Activated T-cell treated with anti-CD3 and anti-CD28 coated beads, Interleukin-2, amount 50 U/mL, for 24 hours (primary cell): ENCODE results near the gene XXYLT1.

ENCODE experiments used
- DNase-seq: peaks from one replicate; pipeline ENCODE4 v3.0.0-alpha.2; 2020
- H3K27ac Mint-ChIP-seq: 2 replicates; pipeline ENCODE4 v1.8.0; 2020; ENCODE audit warnings: mild to moderate bottlenecking, mixed read lengths
- H3K27me3 Mint-ChIP-seq: 2 replicates; pipeline ENCODE4 v1.8.0; 2020; ENCODE audit warnings: mixed read lengths
- H3K36me3 Mint-ChIP-seq: 2 replicates; pipeline ENCODE4 v1.8.0; 2020; ENCODE audit warnings: low read depth, mixed read lengths
- H3K4me1 Mint-ChIP-seq: 2 replicates; pipeline ENCODE4 v1.8.0; 2020; ENCODE audit warnings: low read depth, mixed read lengths
- H3K4me3 Mint-ChIP-seq: 2 replicates; pipeline ENCODE4 v1.8.0; 2020; ENCODE audit warnings: mild to moderate bottlenecking, moderate library complexity, mixed read lengths
- H3K9me3 Mint-ChIP-seq: 2 replicates; pipeline ENCODE4 v1.8.0; 2020; ENCODE audit warnings: mixed read lengths

Gene XXYLT1

GRCh38 chr3:195065142-195065863, 205.7 kb downstream of the XXYLT1 start:
- DNase-seq = no peak
- Mint-ChIP-seq H3K27me3 (no peaks in the 10 kb centered on the region), H3K9me3 (no peaks in the 10 kb centered on the region), H3K4me1 (no peaks in the 10 kb centered on the region), H3K36me3 (peaks cover 20% of the 10 kb centered on the region), H3K4me3 (no peak overlapping the region), H3K27ac (no peak overlapping the region)

- Mint-ChIP-seq H3K4me3 (no peak overlapping the region), H3K36me3 (peaks cover 18% of the 10 kb centered on the region), H3K27ac (no peak overlapping the region), H3K9me3 (no peaks in the 10 kb centered on the region), H3K27me3 (no peaks in the 10 kb centered on the region), H3K4me1 (no peaks in the 10 kb centered on the region)
- DNase-seq = no peak
These were observed 206.5 kb downstream of the XXYLT1 start for GRCh38 chr3:195064300-195064931.

GRCh38 chr3:195063581-195064193, 207.3 kb downstream of the XXYLT1 start:
- DNase-seq = no peak
- Mint-ChIP-seq H3K27me3 (peaks cover 3% of the 10 kb centered on the region), H3K4me1 (no peaks in the 10 kb centered on the region), H3K36me3 (peaks cover 10% of the 10 kb centered on the region), H3K4me3 (no peak overlapping the region), H3K9me3 (no peaks in the 10 kb centered on the region), H3K27ac (no peak overlapping the region)

GRCh38 chr3:195062866-195063540, 208.0 kb downstream of the XXYLT1 start:
- Mint-ChIP-seq H3K9me3 (no peaks in the 10 kb centered on the region), H3K4me3 (no peak overlapping the region), H3K4me1 (no peaks in the 10 kb centered on the region), H3K27ac (no peak overlapping the region), H3K36me3 (peaks cover 5% of the 10 kb centered on the region), H3K27me3 (peaks cover 3% of the 10 kb centered on the region)
- no peak for DNase-seq

DNA sequence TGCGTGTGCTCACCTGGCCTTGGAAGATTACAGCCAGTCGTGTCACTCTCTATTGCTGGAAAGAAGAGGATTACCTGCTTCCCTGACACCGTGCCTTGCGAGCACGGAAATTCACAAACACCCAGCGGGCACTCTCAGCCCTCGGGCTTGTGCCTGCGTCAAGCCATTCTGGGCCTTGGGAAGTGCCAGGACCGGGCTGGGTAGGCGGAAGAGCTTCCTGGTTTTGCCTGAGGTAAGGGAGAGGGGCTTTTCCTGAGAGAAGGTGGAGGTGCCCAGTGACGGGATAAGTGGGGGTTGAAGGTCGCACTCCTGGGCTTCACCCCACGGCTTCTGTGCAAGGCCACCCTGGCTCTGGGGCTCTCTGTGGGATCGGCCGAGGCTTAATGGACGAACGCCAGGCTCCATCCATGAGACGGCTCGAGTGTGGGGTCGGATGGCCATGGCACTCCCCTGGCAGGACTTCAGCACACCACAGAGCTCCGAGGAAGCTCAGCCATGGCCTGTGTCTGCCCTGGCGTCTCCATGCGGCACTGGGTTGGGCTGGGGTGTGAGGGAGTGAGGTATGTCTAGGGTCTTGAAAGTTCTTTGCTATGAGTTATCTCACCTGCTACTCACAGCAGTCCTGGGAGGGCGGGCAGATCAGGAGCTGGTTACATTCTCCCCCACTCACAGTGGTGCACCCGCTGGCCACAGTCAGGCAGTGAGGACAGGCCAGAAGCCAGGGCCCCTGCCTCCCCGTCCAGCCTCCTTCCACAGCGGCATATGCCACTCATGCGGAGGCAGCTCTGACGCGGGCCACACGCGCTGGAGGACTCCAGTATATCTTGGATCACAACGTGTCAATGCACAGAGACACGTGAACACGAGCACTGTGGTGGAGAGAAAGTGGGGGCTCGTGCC, 209.0 kb downstream of the XXYLT1 start:
- no peak for DNase-seq
- H3K27ac Mint-ChIP-seq = no peak overlapping the region
- no peak overlapping the region for H3K4me3 Mint-ChIP-seq
- H3K9me3 Mint-ChIP-seq = no peaks in the 10 kb centered on the region
- no peaks in the 10 kb centered on the region for H3K36me3 Mint-ChIP-seq
- H3K4me1 Mint-ChIP-seq = no peaks in the 10 kb centered on the region
- peaks cover 3% of the 10 kb centered on the region for H3K27me3 Mint-ChIP-seq

DNA sequence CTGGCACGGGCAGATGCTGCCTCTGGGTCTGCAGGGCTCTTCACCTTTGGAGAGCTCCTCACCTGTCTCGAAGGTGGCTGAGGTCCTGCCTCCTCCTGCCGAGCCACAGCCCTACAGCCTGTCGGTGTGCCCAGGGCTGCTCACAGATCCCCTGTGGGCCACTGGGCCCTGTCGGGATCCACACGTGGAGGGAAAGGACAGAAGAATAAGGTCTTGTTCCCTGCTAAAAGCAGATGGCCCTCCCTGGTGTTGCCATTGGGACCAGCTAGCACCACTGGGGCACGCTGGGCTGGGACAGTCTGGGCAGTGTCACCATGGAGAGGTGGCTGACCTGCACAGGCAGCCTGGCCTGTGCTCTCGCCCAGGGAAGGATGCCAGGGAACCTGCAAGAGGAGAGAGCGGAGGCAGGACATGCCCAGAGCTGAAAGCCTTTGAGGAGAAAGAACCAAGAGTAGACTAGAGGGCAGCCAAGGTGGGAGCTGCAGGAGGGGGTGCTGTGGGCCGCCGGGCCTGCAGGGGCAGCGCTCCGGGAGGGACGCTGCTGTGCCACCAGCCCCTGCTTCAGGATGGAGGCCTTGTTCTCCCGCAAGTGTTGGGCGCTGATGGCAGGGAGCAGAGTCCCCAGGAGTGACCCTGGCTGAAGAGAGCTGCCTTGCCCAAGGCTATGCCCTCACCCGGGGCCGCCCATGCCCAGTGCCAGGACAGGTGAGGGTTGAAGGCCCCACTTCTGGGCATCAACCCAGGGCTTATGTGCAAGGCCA, 210.2 kb downstream of the XXYLT1 start:
- Mint-ChIP-seq H3K4me3 (no peak overlapping the region), H3K36me3 (no peaks in the 10 kb centered on the region), H3K4me1 (no peaks in the 10 kb centered on the region), H3K27ac (no peak overlapping the region), H3K27me3 (peaks cover 3% of the 10 kb centered on the region), H3K9me3 (no peaks in the 10 kb centered on the region)
- no peak for DNase-seq

GRCh38 chr3:195060217-195060481, 210.8 kb downstream of the XXYLT1 start:
- Mint-ChIP-seq H3K36me3 (no peaks in the 10 kb centered on the region), H3K4me3 (no peak overlapping the region), H3K4me1 (no peaks in the 10 kb centered on the region), H3K9me3 (no peaks in the 10 kb centered on the region), H3K27ac (no peak overlapping the region), H3K27me3 (peaks cover 3% of the 10 kb centered on the region)
- no peak for DNase-seq

DNA sequence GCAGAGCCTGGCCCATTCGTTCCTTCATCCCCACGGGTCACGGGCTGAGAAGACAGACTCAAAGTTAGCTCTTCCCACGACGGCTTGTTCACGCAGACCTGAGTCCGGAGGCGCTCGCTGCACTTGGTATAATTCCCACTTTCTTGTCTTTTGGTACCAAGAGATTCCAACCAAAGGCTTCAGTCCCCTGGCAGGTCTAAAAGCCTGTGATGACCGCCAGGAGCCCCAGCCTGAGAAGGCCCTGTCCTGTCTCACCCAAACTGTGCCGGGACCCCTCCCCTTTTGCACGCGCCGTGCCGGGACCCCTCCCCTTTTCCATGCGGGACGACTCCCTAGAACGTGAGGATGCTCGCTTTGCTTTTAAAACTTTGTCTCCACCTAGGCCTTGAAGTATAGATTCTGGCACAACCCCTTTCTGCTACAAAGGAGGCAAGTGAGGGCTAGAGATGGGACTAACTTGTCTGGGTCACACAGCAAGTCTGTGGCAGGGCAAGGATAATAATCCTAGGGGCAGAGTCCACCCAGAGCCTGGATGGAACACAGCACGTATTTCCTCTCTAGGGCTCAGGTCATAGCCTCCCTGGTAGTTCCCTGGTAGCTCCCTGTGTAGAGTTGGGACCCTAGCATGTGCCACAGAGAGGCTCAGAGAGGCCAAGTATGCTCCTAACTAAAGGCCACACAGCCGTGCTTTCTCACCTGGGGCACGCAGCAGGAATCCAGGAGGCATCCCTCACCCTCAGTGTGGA, 211.3 kb downstream of the XXYLT1 start:
- Mint-ChIP-seq H3K4me3 (no peak overlapping the region), H3K36me3 (no peaks in the 10 kb centered on the region), H3K27me3 (peaks cover 3% of the 10 kb centered on the region), H3K27ac (no peak overlapping the region), H3K4me1 (no peaks in the 10 kb centered on the region), H3K9me3 (no peaks in the 10 kb centered on the region)
- no peak for DNase-seq

GRCh38 chr3:195059006-195059350, 212.0 kb downstream of the XXYLT1 start:
- Mint-ChIP-seq H3K4me1 (no peaks in the 10 kb centered on the region), H3K36me3 (no peaks in the 10 kb centered on the region), H3K27me3 (peaks cover 3% of the 10 kb centered on the region), H3K4me3 (no peak overlapping the region), H3K27ac (no peak overlapping the region), H3K9me3 (no peaks in the 10 kb centered on the region)
- no peak for DNase-seq

- H3K4me1 Mint-ChIP-seq = no peaks in the 10 kb centered on the region
- H3K4me3 Mint-ChIP-seq = no peak overlapping the region
- no peaks in the 10 kb centered on the region for H3K36me3 Mint-ChIP-seq
- H3K9me3 Mint-ChIP-seq = no peaks in the 10 kb centered on the region
- H3K27ac Mint-ChIP-seq = no peak overlapping the region
- peaks cover 3% of the 10 kb centered on the region for H3K27me3 Mint-ChIP-seq
- DNase-seq = no peak
These were observed 212.5 kb downstream of the XXYLT1 start for GRCh38 chr3:195058336-195059005.

DNA sequence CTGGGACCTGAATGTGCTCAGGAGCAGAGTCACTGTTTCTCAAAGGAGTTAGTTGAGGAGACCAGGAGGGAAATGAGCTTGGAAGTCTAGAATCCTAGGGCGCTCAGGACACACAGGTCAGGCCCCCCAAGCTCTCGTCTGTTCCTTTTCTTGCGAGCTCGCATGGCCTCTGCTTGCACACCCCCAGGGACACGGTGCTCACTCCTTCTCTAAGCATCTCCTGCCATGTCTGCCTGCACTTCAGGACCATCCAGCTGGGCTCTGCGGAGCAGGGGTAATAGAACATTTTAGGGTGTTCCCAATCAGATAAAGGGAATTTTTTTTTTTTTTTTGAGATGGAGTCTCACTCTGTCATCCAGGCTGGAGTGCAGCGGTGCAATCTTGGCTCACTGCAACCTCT, 213.2 kb downstream of the XXYLT1 start:
- Mint-ChIP-seq H3K27ac (no peak overlapping the region), H3K27me3 (peaks cover 3% of the 10 kb centered on the region), H3K4me1 (no peaks in the 10 kb centered on the region), H3K36me3 (no peaks in the 10 kb centered on the region), H3K9me3 (no peaks in the 10 kb centered on the region), H3K4me3 (no peak overlapping the region)
- DNase-seq = no peak

GRCh38 chr3:195056506-195056905, 214.5 kb downstream of the XXYLT1 start:
- no peak for DNase-seq
- H3K4me3 Mint-ChIP-seq = no peak overlapping the region
- no peaks in the 10 kb centered on the region for H3K9me3 Mint-ChIP-seq
- no peaks in the 10 kb centered on the region for H3K36me3 Mint-ChIP-seq
- H3K27me3 Mint-ChIP-seq = peaks cover 6% of the 10 kb centered on the region
- H3K4me1 Mint-ChIP-seq = no peaks in the 10 kb centered on the region
- no peak overlapping the region for H3K27ac Mint-ChIP-seq

DNA sequence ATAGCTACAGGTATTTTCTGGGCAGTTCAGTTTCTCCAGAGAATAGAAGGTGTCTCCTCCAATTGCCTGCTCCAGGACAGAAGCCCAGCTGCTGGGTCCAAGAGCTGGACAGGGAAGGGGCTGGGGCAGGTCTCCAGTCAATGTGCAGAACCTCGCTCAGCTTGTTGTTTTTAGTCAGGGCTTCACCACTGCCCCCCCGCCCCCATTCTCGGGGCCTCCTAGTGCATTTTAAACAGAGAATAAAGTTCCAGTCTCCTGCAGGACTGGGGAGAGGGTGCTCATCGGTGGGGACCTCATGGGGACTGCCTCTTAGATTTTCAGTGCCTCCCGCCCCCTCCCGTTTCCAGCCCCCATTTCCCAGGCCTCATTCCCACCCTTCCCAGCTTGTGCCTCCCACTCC, 216.6 kb downstream of the XXYLT1 start:
- no peaks in the 10 kb centered on the region for H3K9me3 Mint-ChIP-seq
- no peaks in the 10 kb centered on the region for H3K36me3 Mint-ChIP-seq
- H3K4me1 Mint-ChIP-seq = no peaks in the 10 kb centered on the region
- no peak for DNase-seq
- no peak overlapping the region for H3K27ac Mint-ChIP-seq
- no peak overlapping the region for H3K4me3 Mint-ChIP-seq
- peaks cover 6% of the 10 kb centered on the region for H3K27me3 Mint-ChIP-seq
